Fibroblast of skin of right biceps (primary cell): ENCODE measurements around the gene EXOC3.
"Not testable (repeated sequence)": the region's sequence is repeated elsewhere in the genome, so short reads cannot be mapped to it uniquely, and the experiment has no call there.

Source experiments
- DNase-seq: peaks from one replicate; pipeline ENCODE4 v3.0.0-alpha.2; 2013

The EXOC3 gene

GRCh38 chr5:474840-475661 is 32.1 kb downstream of the EXOC3 start:
- no peak for DNase-seq

- no peak for DNase-seq
Observed at GRCh38 chr5:475704-476101, 32.7 kb downstream of the EXOC3 start.

GRCh38 chr5:476102-476813 is 33.3 kb downstream of the EXOC3 start:
- DNase-seq = no peak

GRCh38 chr5:476814-477175 is 33.8 kb downstream of the EXOC3 start:
- no peak for DNase-seq

DNA sequence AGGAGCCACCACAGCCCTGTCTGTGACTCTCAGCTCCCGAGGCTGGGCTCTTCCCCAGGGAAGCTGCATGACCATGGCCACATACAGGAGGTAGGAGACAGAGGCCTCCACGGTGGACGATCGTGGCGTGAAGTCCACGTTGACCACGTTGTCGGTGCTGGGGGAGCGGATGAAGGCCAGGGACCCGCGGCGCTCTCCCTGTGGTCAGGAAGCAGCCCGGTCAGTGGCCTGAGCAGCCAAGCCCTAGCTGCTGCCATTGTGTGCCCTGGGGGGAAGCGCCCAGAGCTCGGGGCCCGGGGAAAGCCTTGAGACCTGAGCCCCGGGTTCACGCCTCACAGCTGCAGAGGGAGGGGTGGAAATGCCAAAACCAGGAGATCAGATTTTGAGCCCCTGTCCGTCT is 34.3 kb downstream of the EXOC3 start:
- no peak for DNase-seq

- no peak for DNase-seq
Observed at GRCh38 chr5:477871-478270, 34.9 kb downstream of the EXOC3 start.

GRCh38 chr5:478369-478981 is 35.5 kb downstream of the EXOC3 start:
- DNase-seq = no peak

GRCh38 chr5:478982-479535 is 36.1 kb downstream of the EXOC3 start:
- no peak for DNase-seq

GRCh38 chr5:479566-480319 is 36.8 kb downstream of the EXOC3 start:
- no peak for DNase-seq

DNA sequence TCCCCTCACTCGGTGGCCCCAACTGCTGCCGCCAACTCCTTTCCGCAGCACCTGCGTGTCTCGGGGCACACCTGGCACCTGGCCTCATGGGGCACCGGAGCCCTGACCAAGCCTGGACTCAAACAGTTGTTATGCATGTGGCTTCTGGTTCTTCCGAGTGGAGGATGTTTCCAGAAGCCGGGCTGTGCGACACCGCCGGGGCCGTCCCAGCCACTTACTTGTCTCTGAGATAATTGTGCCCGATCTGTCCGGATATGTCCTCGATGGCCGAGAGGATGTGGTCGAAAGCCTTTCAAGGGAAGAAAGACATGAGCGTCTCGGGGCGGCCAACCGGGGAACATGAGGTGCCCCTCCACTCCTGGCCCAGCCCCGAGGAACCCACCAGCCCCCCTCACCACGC is 38.4 kb downstream of the EXOC3 start:
- no peak for DNase-seq

GRCh38 chr5:482021-482420 is 39.0 kb downstream of the EXOC3 start:
- no peak for DNase-seq

DNA sequence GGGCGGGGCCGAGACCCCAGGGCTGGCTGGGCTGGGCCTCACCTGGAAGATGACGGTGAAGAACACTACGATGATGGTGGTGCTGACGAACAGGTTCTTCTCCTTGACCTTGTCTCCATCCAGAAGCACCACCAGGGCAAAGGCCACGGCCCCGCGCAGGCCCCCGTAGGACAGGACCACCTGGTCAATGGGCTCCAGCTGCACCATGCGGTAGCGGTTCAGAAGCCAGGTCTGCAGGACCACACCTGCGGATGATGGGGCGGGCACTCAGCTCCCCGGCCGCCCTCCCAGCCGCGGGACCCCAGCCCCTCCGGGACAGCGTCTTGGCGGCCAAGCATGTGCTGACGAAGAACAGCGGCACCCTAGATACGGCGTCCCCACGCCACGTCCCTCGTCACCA is 39.5 kb downstream of the EXOC3 start:
- no peak for DNase-seq

- no peak for DNase-seq
Observed at GRCh38 chr5:483011-483410, 40.0 kb downstream of the EXOC3 start.

DNA sequence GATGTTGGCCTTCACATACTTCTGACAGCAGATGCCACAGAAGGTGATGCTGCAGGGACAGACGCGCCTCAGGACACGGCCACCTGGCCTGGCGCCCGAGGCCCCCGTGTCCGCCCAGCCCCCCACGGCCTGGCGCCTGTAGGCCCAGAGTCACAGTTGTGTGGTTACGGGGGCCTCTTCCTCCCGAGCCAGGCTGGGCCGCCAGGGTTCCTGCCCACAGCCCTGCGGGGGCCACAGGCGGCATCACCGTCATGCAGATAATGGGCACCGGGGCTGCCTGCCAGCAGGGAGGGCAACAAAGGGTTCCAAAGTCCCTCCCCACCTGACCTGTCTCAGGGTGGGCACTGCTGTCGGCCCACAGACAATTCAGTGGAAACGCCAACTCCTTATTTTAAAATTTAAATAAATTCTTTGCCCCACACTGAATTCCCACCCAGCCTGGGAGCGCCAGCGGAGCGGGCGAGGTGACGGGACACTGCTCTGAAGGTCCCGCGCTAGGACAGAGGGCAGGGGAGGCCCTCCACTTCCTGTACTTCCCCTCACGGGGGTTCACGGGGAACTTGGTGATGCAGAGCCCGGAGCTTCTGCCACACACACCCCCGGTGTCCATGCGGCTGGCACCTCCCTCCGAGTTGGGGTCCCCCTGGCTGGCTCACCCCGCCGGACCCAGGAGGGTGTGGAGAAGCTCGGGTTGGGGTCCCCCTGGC is 40.6 kb downstream of the EXOC3 start:
- DNase-seq = no peak

DNA sequence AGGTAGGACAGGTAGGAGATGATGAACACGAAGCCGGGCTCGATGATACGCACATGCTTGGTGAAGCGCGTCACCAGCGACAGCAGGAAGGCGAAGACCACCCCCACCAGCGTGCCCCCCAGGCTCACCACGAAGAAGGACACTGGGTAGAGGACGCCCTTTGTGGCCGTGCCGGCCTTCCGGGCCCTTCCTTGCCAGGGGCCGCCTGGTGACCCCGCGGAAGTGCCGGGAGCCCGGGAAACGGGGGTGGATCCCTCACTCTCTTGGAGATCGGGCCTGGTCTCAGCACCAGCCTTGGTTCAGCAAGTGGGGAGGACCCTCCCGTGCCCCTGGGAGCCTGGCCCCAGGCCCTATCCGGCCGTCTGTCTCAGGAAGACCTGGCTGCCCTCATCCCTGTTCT is 41.6 kb downstream of the EXOC3 start:
- no peak for DNase-seq

DNA sequence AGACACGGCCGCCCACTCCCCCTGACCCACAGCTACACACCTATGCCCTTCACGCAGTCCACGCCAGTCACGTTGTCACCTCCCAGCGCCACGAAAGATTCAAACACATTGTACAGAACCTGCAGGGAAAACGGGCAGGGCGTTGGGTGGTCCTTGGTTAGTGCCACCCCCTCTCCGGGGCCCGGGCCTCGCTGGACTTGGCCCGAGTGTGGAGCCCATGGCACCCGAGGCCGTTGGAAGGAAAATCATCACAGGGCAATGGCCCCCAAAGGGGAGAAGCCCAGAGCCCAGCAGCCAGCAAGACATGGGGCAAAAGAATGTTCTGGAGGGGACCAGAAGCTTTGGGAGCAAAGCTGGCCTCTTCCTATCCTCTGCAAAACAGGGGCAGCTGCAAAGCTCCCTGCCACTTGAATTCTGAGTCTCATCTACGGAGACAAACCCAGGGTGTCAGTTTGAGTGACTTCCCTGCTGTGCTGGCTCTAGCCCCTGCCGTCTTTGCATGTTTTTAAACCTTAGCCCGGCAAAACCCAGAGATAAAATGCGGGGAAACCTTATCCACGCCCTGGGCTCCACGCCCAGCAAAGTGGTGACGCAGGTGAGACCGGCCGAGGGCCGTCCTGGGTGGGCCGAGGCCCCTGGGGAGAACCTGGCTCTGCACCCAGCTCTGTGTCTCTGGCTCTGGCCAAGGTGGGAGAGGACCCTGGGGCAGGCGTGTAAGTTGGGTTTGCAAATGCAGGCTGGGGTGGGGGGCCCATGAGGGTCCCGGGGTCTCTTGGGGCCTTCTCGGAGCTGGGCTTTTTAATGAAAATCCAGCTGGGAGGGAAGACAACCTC is 42.4 kb downstream of the EXOC3 start:
- no peak for DNase-seq

DNA sequence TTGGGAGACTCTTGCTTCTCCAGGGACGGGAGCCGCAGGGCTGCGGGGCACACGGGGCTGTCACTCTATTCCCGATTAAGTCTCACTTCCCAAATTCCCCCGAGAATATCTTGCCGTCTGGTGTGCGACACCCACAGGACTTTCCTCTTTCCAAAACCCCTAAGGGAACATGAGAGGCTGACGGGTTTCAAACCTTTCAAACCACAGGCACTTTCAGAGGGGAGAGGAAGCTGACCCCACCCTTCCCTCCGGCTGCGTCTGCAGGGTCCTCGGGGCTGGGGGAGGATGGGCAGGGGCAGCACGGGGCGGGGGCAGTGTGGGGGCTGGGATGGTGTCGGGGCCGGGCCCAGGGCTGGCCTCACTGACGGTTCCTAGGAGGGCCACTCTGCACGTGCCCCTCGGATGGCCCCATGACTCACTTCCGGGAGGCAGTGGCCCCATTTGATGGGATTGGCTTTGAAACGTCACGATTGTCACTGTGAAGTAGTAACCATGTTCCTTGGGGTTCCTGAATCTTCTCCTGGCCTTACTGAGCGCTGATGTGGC is 43.0 kb downstream of the EXOC3 start:
- no peak for DNase-seq

GRCh38 chr5:486597-486996 is 43.6 kb downstream of the EXOC3 start:
- not testable (repeated sequence) for DNase-seq

- DNase-seq = no peak
Observed at GRCh38 chr5:488241-488640, 45.3 kb downstream of the EXOC3 start.

GRCh38 chr5:488744-489688 is 46.0 kb downstream of the EXOC3 start:
- DNase-seq = no peak
